Fibroblast of lung (primary cell): ENCODE measurements around the gene FBXW11. TPM values are rescaled to one million over a fixed set of nuclear protein-coding genes. Genes with fewer than 3 reads are reported as not detected.

Source experiments
- DNase-seq, 2 donors: peaks; one replicate each; pipeline versions ENCODE4 v3.0.0 to v3.0.0-alpha.2; 2010; ENCODE audit warnings: low read depth in 2 of 2
- H2AFZ ChIP-seq: 2 replicates; pipeline ENCODE4 v1.5.1; 2012; ENCODE audit warnings: low read length, control low read depth, inconsistent platforms
- H3K27ac ChIP-seq: 2 replicates; pipeline ENCODE4 v1.5.1; 2011; ENCODE audit warnings: low read length, control low read depth; ENCODE audit not compliant: insufficient read depth
- H3K27me3 ChIP-seq: 2 replicates; pipeline ENCODE4 v1.5.1; 2011; ENCODE audit warnings: mild to moderate bottlenecking, low read length; ENCODE audit not compliant: control insufficient read depth, insufficient read depth
- H3K36me3 ChIP-seq: 2 replicates; pipeline ENCODE4 v1.5.1; 2011; ENCODE audit warnings: low read length; ENCODE audit not compliant: control insufficient read depth, insufficient read depth
- H3K4me1 ChIP-seq: 2 replicates; pipeline ENCODE4 v1.5.1; 2011; ENCODE audit warnings: low read length; ENCODE audit not compliant: control insufficient read depth, insufficient read depth; ENCODE audit errors: extremely low read depth
- H3K4me2 ChIP-seq: 2 replicates; pipeline ENCODE4 v1.5.1; 2011; ENCODE audit warnings: low read length, control low read depth; ENCODE audit not compliant: insufficient read depth; ENCODE audit errors: extremely low read depth
- H3K4me3 ChIP-seq, 4 experiments: fragments of 200-600 bp in 1 of 4; sonication (generic) in 1 of 4; replicated peaks in 1 of 4; 2 replicates each; pipeline ENCODE4 v1.5.1; 2011 to 2016; ENCODE audit warnings: low read length in 4 of 4, low read depth in 3 of 4, mild to moderate bottlenecking in 3 of 4, control low read depth in 2 of 4, inconsistent platforms in 1 of 4, mixed read lengths in 1 of 4; ENCODE audit not compliant: insufficient read depth in 1 of 4; ENCODE audit errors: control extremely low read depth in 1 of 4
- H3K79me2 ChIP-seq: 2 replicates; pipeline ENCODE4 v1.5.1; 2012; ENCODE audit warnings: mild to moderate bottlenecking, low read length, inconsistent platforms; ENCODE audit not compliant: control insufficient read depth, insufficient read depth
- H3K9ac ChIP-seq: 2 replicates; pipeline ENCODE4 v1.5.1; 2011; ENCODE audit warnings: mild to moderate bottlenecking, low read length, control low read depth; ENCODE audit not compliant: insufficient read depth
- H3K9me3 ChIP-seq: 2 replicates; pipeline ENCODE4 v1.5.1; 2012; ENCODE audit warnings: low read depth, low read length; ENCODE audit not compliant: control insufficient read depth, insufficient read depth
- H4K20me1 ChIP-seq: 2 replicates; pipeline ENCODE4 v1.5.1; 2011; ENCODE audit warnings: low read length; ENCODE audit not compliant: control insufficient read depth, insufficient read depth; ENCODE audit errors: extremely low read depth
- CTCF ChIP-seq, 2 donors: IDR thresholded peaks in 1 of 2; conservative IDR thresholded peaks in 1 of 2; 1 replicate in 1 of 2; 2 replicates in 1 of 2; pipeline ENCODE4 v1.5.1; 2011 to 2012; ENCODE audit warnings: low read length in 2 of 2, control low read depth in 1 of 2, inconsistent platforms in 1 of 2, low read depth in 1 of 2, mild to moderate bottlenecking in 1 of 2
- EZH2 ChIP-seq: IDR thresholded peaks from 2 replicates; pipeline ENCODE4 v1.5.1; 2012; ENCODE audit warnings: low read length, control low read depth, mild to moderate bottlenecking; ENCODE audit errors: missing control alignments
- polyA plus RNA-seq, 2 donors: library from polyadenylated mRNA; depleted of rRNA in 1 of 2; stranded (reverse) in 1 of 2; unstranded in 1 of 2; fragments of >200 nt; gene quantifications; 2 replicates each; pipeline ENCODE4 v1.2.1, GENCODE V29; 2011 to 2012; ENCODE audit warnings: missing spikeins in 1 of 2
- total RNA-seq: library from RNA; depleted of rRNA; stranded (reverse); fragments of >200 nt; gene quantifications from 2 replicates; pipeline ENCODE4 v1.2.1, GENCODE V29; 2014

Gene FBXW11
- total and polyA plus RNA-seq, 2 donors (not counting 1 experiment from before 2014, with no cell fraction given) = 52.6 to 113 TPM

- Histone ChIP-seq H3K27ac (no peak overlapping the region), H3K9me3 (no peaks in the 10 kb centered on the region), H3K9ac (no peak overlapping the region), H3K79me2 (no peaks in the 10 kb centered on the region), H3K4me2 (no peak overlapping the region), H2AFZ (no peak overlapping the region), H3K4me3 (no peak overlapping the region), H3K4me1 (no peaks in the 10 kb centered on the region), H3K36me3 (no peaks in the 10 kb centered on the region), H3K27me3 (no peaks in the 10 kb centered on the region), H4K20me1 (no peaks in the 10 kb centered on the region)
- no peak for TF ChIP-seq CTCF (conservative IDR thresholded peaks at IDR 0.05 in 1 of 2, IDR thresholded peaks at IDR 0.05 in 1 of 2; ENCODE audit: low read depth in 1 of 2, low read length in 2 of 2)
- TF ChIP-seq EZH2 = no peak
- DNase-seq = no peak
Observed at GRCh38 chr5:171839112-171839511, 167.3 kb downstream of the FBXW11 start.

- H3K4me1 ChIP-seq = no peaks in the 10 kb centered on the region
- H3K4me3 ChIP-seq = no peak overlapping the region
- no peaks in the 10 kb centered on the region for H3K36me3 ChIP-seq
- H2AFZ ChIP-seq = no peak overlapping the region
- no peak for DNase-seq
- no peak overlapping the region for H3K27ac ChIP-seq
- no peak overlapping the region for H3K9ac ChIP-seq
- no peak for TF ChIP-seq CTCF (conservative IDR thresholded peaks at IDR 0.05 in 1 of 2, IDR thresholded peaks at IDR 0.05 in 1 of 2; ENCODE audit: low read depth in 1 of 2, low read length in 2 of 2)
- TF ChIP-seq EZH2 = no peak
- H3K9me3 ChIP-seq = no peaks in the 10 kb centered on the region
- H3K27me3 ChIP-seq = no peaks in the 10 kb centered on the region
- H3K4me2 ChIP-seq = no peak overlapping the region
- no peaks in the 10 kb centered on the region for H4K20me1 ChIP-seq
- no peaks in the 10 kb centered on the region for H3K79me2 ChIP-seq
Observed at GRCh38 chr5:171838066-171838465, 168.4 kb downstream of the FBXW11 start.

- Histone ChIP-seq H3K36me3 (no peaks in the 10 kb centered on the region), H3K4me3 (no peak overlapping the region), H3K4me1 (no peaks in the 10 kb centered on the region), H3K27ac (no peak overlapping the region), H4K20me1 (no peaks in the 10 kb centered on the region), H3K4me2 (no peak overlapping the region), H3K79me2 (no peaks in the 10 kb centered on the region), H3K9me3 (no peaks in the 10 kb centered on the region), H3K9ac (no peak overlapping the region), H2AFZ (no peak overlapping the region), H3K27me3 (no peaks in the 10 kb centered on the region)
- TF ChIP-seq CTCF (conservative IDR thresholded peaks at IDR 0.05 in 1 of 2, IDR thresholded peaks at IDR 0.05 in 1 of 2; ENCODE audit: low read depth in 1 of 2, low read length in 2 of 2) = no peak
- TF ChIP-seq EZH2 = no peak
- no peak for DNase-seq
Observed at GRCh38 chr5:171837522-171837921, 168.9 kb downstream of the FBXW11 start.
